Psoas muscle (tissue), 8 donors: ENCODE results near the gene SEMA3F. TPM values are rescaled to one million over a fixed set of nuclear protein-coding genes. Genes with fewer than 3 reads are reported as not detected.

ENCODE experiments used
- ATAC-seq, 4 donors: fragments of 200-7000 bp; cut with Tn5 transposase; one replicate each; pipeline ENCODE4 v1.9.1; 2020; ENCODE audit warnings: moderate library complexity in 3 of 4, mild to moderate bottlenecking in 2 of 4
- DNase-seq, 2 donors: peaks; one replicate each; pipeline ENCODE4 v3.0.0-alpha.2; 2020
- H3K27ac ChIP-seq: fragments of 200-600 bp; one replicate; pipeline ENCODE4 v1.8.0; 2022
- H3K27me3 ChIP-seq, 3 donors: fragments of 200-600 bp in 1 of 3; one replicate each; pipeline versions ENCODE4 v1.6.1 to v1.8.0; 2013 to 2022; ENCODE audit warnings: low read length in 2 of 3, mild to moderate bottlenecking in 2 of 3, moderate library complexity in 1 of 3; ENCODE audit not compliant: insufficient read depth in 3 of 3
- H3K36me3 ChIP-seq, 2 donors: fragments of 200-600 bp in 1 of 2; one replicate each; pipeline versions ENCODE4 v1.6.1 to v1.8.0; 2013 to 2022; ENCODE audit warnings: low read depth in 1 of 2, mild to moderate bottlenecking in 1 of 2, moderate library complexity in 1 of 2; ENCODE audit not compliant: insufficient read depth in 1 of 2
- H3K4me1 ChIP-seq: fragments of 200-600 bp; one replicate; pipeline ENCODE4 v1.8.0; 2022
- H3K4me3 ChIP-seq: fragments of 200-600 bp; one replicate; pipeline ENCODE4 v1.8.0; 2022; ENCODE audit warnings: mild to moderate bottlenecking
- H3K9me3 ChIP-seq: fragments of 200-600 bp; one replicate; pipeline ENCODE4 v1.8.0; 2022
- WGBS, 3 donors: extraction: QIAGEN DNeasy Blood & Tissue Kit; methylation state at CpG; one replicate each; pipeline versions ENCODE4 v1.1.6 to v1.1.7; 2013; 5-methylcytosine and 5-hydroxymethylcytosine counted together
- intact Hi-C, 2 donors: fragments of 100-400 bp; cut with DNase I; formaldehyde crosslinking; loops; one replicate each; pipeline versions ENCODE4 v1.11.0 to v1.14.2; 2022
- polyA plus RNA-seq, 3 donors: library from polyadenylated mRNA; stranded (reverse); fragments of 200-250 nt; gene quantifications; one replicate each; pipeline ENCODE4 v1.2.3, GENCODE V29; 2013
- total RNA-seq, 4 donors: library from RNA; stranded (reverse); fragmentation: NEBNext Ultra II Directional in 2 of 4; extraction: Animal tissue kit (Norgen Biotek cat#: 25700) in 2 of 4; gene quantifications; one replicate each; pipeline versions ENCODE4 v1.2.1 to v1.2.4, GENCODE V29; 2021 to 2023
- TF ChIP-seq, protein P1 (sequence below): fragments of 200-600 bp; IDR thresholded peaks from one replicate; pipeline ENCODE4 v1.8.0; 2022; ENCODE audit warnings: antibody characterized with exemption
- donor health status: healthy with polysubstance abuse.
- donor health status: DM: no; HTN: no; CAD: no; lungs with moderate emphysema.
- donor health status: Bipolar disorder and iron deficiency.
- donor health status: healthy.
- donor health status: DM: yes; HTN: yes; CAD: no.
- donor health status: DM: no; HTN: no; CAD: no.
- donor health status: DM: no; HTN: no; CAD: no.
- donor health status: DM: yes; HTN: yes; CAD: no.

Gene SEMA3F
- total and polyA plus RNA-seq, 7 donors, result 4.7 to 13.7 (median 7.6) TPM

DNA sequence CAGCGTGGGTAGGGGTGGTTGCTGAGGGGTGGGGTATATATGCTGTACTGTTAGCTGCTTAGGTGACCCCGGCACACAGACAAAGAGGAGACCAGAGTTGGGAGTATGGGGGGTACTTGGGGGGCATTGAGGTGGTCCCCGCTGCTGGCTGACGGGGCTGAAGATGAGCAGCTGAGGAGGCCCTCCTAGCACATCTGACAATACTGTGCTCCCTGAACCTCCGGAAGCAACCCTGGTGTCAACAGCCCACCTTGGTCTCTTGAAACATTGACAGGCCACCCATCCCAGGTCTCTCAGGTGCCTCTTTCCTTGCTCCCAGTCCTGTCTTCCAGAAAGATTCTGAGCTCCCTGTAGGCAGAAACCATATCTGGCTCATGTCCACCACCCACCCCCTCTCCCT is 19.2 kb upstream of the SEMA3F start:
- intact Hi-C loops, result no loop called here
- ATAC-seq (no peak), DNase-seq (no peak)
- Histone ChIP-seq H3K36me3 (no peaks in the 10 kb centered on the region), H3K27ac (no peak overlapping the region), H3K9me3 (no peaks in the 10 kb centered on the region), H3K27me3 (no peaks in the 10 kb centered on the region), H3K4me3 (no peak overlapping the region), H3K4me1 (peaks cover 5% of the 10 kb centered on the region)
- TF ChIP-seq, protein P1, sequence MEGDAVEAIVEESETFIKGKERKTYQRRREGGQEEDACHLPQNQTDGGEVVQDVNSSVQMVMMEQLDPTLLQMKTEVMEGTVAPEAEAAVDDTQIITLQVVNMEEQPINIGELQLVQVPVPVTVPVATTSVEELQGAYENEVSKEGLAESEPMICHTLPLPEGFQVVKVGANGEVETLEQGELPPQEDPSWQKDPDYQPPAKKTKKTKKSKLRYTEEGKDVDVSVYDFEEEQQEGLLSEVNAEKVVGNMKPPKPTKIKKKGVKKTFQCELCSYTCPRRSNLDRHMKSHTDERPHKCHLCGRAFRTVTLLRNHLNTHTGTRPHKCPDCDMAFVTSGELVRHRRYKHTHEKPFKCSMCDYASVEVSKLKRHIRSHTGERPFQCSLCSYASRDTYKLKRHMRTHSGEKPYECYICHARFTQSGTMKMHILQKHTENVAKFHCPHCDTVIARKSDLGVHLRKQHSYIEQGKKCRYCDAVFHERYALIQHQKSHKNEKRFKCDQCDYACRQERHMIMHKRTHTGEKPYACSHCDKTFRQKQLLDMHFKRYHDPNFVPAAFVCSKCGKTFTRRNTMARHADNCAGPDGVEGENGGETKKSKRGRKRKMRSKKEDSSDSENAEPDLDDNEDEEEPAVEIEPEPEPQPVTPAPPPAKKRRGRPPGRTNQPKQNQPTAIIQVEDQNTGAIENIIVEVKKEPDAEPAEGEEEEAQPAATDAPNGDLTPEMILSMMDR, result no peak
- 93 to 98% (median 97%) methylated on average over 5 of the region's 5 CpGs for WGBS, 3 donors

DNA sequence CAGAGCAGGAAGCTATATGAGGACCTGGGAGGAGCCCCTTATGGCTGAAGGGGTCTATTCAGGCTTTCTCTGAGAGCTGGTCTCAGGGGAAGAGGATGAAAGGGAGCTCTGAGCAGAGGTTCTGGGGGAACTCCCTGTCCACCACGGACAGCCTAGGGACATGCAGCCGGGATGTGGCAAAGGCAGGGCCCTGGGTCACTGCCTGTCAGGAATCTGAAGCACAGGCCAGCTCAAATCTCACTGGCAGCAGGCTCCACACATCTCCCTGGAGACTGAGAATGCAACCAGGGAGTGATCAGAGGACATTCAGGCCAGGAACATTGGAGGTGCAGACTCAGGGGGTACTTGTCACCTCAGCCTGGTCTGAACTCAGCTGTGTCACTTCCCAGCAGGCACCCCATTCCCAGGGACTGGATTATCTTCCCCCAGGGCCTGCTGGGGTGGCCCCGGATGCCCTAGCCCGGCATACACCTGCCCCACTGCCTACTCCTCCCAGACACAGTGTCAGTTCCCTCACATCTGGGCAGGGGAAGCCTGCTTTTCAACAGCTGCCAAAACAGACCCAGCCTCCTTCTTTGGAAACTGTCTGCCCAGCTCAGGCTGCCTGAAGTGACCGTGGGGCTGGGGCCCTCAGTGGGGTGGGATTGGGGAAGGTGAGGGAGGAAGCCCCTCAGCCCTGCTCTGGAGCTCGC is 18.3 kb upstream of the SEMA3F start:
- no peaks in the 10 kb centered on the region for H3K36me3 ChIP-seq
- ATAC-seq (peak; percentile 65 to 88 (median 82)), DNase-seq (peak in 1 of 2 donors; percentile 66)
- 35 to 45% (median 44%) methylated on average over 6 of the region's 6 CpGs for WGBS, 3 donors
- no peak overlapping the region for H3K27ac ChIP-seq
- TF ChIP-seq, protein P1, result no peak
- H3K4me1 ChIP-seq, result peaks cover 5% of the 10 kb centered on the region
- H3K9me3 ChIP-seq, result no peaks in the 10 kb centered on the region
- no peak overlapping the region for H3K4me3 ChIP-seq
- no peaks in the 10 kb centered on the region for H3K27me3 ChIP-seq
- intact Hi-C loops, result no loop called here

DNA sequence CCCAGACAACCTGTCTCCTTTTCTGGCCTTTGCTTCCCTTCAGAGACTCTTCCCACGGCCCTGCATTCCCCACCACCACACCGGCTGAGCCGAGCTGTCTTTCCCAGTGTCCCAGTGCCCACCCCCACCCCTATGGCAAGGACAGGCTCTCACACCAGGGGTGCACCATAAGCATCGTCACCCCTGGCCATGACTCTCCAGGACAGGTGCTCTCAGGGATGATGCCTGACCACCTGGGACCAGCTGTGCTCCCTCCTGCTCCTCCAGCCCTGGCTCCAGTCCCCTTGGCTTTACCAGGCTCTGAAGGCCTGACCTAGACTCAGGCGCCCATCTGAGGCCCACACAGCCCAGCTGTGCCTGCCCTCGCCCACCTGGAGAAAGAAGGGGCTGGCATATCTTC is 17.6 kb upstream of the SEMA3F start:
- DNase-seq (no peak), ATAC-seq (no peak)
- no peak overlapping the region for H3K4me3 ChIP-seq
- intact Hi-C loops, result no loop called here
- TF ChIP-seq, protein P1, result no peak
- H3K27me3 ChIP-seq, result no peaks in the 10 kb centered on the region
- 83 to 88% (median 85%) methylated on average over 6 of the region's 6 CpGs for WGBS, 3 donors
- H3K27ac ChIP-seq, result no peak overlapping the region
- peaks cover 5% of the 10 kb centered on the region for H3K4me1 ChIP-seq
- H3K9me3 ChIP-seq, result no peaks in the 10 kb centered on the region
- no peaks in the 10 kb centered on the region for H3K36me3 ChIP-seq

DNA sequence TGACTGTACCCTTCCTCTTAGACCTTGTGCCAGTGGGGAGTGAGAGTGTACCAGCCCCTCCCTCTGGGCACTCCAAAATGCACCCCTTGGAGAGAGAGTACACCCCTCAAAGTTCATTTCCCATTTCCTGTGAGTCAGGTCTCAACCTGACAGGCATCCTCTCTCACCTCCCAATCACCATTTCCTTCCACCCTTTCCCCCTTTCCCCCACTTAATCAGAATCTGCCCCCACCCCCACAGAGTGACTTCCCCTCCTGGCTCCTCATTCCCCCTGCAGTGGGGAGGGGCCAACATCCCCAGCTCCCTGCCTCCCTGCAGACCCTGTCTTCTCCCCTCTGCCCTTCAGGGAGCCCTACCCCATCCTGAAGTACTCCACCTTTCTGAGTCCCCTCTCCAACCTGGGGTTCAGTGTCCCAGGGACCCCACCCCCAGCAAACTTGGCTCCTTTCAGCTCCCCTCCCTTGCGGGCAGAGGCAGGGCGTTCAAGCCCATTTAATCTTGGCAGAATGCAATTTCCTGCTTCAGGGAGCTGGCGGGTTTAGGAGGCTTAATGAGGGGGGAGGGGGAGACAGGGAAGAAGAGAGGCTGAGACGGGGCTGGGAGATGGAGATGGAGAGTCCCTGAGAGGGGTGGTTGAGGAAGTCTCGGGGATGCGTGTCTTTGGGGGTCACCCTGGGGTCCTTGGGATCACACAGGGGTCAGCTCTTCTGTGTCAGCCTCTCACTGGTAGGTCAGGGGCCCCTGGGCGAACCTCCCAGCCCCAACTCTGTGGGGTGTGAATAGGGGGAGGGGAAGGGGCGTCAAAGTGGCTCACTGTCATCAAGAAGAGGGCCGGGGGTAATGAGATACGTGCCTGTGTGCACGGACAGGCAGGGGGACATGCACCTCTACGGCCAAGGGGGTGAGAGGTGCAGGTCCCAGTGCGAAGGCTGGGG is 16.6 kb upstream of the SEMA3F start:
- Histone ChIP-seq H3K27me3 (no peaks in the 10 kb centered on the region), H3K27ac (no peak overlapping the region), H3K9me3 (no peaks in the 10 kb centered on the region), H3K36me3 (no peaks in the 10 kb centered on the region), H3K4me3 (no peak overlapping the region), H3K4me1 (peaks cover 5% of the 10 kb centered on the region)
- intact Hi-C loops, result no loop called here
- TF ChIP-seq, protein P1, result no peak
- DNase-seq (no peak), ATAC-seq (no peak)
- 45 to 57% (median 54%) methylated on average over 12 to 13 of the region's 13 CpGs for WGBS, 3 donors
